AG08395 (cell line): ENCODE data around the gene CNTN4.

Experiments used
- DNase-seq: peaks from one replicate; pipeline ENCODE4 v3.0.0; 2012; ENCODE audit warnings: mixed read lengths, low spot score

The CNTN4 gene

DNA sequence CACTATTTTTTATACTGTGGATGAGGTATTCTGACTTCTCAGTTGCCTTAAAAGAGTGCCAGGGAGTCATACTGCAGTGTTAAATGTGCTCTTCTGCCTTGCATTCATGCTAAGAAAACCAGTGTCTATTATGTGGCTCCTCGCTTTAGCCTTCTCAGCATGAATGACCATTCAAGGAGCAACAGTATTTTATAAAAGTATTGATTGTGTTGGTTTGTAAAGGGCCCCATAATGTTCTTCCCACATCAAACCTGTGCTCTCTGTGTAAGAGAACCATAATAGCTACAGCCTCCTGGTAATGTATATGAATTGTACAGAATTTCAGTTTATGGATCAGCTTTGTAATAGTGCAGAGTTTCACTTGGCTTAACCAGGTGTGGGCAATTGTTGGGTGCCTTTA lies 316.4 kb downstream of the CNTN4 start:
- DNase-seq = no peak

- no peak for DNase-seq
Observed at GRCh38 chr3:2420919-2421318, 322.3 kb downstream of the CNTN4 start.

- no peak for DNase-seq
Observed at GRCh38 chr3:2423143-2423542, 324.5 kb downstream of the CNTN4 start.

DNA sequence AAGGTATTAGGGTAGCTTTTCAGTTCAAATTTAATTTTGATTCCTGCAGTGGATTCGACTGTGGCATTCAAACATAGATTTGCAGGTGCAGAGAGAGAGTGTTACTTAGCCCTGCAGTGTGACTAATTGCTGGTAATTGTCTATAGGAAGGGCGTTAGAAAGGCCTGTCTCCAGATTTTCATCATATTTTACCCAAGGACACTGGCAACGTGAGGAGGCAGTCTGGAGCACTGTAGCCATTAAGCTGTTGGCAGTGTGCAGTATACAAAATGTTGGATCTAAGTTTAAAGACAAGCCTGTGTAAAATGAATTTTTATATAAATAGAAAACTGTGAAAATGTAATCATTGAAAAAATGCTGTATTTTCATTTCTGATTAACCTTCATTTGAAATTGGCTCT lies 342.9 kb downstream of the CNTN4 start:
- DNase-seq = no peak

GRCh38 chr3:2446146-2446545 lies 347.5 kb downstream of the CNTN4 start:
- no peak for DNase-seq

- no peak for DNase-seq
Observed at GRCh38 chr3:2452249-2452648, 353.6 kb downstream of the CNTN4 start.

GRCh38 chr3:2454865-2455264 lies 356.2 kb downstream of the CNTN4 start:
- DNase-seq = no peak

DNA sequence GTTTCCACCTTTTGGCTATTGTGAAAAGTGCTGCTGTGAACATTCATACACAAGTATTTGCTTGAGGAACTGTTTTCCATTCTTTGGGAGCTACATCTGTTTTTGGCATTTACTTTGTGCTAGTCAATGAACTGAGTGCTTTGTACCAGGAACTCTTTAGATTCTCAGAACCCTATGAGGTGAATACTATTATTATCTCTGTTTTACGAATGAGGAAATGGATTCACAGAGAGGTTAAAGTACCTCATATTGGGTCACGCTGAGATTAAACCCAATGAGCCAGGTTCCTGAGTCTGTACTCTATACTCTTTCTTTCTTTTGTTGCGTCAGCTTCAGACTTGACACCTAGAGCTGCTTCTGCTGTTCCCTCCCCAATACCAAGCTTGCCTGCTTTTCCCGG lies 358.1 kb downstream of the CNTN4 start:
- no peak for DNase-seq

DNA sequence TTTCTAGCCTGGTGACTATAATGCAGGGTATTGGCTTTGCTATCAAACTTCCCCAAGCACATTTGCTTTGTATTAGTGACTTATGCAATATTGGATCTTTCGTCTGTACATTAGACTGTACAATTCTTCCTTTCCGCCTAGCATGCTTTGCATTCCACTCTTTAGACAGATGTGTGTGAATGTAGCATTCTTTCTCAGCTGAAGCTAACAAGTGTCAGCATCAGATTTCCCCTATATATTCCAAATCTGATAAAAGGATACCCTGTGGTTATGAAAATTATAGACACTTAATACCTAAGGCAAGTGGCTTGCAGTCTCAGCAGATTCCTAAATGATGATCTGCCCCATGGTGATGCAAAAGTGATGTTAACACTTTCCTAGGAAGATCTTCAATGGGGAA lies 360.1 kb downstream of the CNTN4 start:
- DNase-seq = no peak

DNA sequence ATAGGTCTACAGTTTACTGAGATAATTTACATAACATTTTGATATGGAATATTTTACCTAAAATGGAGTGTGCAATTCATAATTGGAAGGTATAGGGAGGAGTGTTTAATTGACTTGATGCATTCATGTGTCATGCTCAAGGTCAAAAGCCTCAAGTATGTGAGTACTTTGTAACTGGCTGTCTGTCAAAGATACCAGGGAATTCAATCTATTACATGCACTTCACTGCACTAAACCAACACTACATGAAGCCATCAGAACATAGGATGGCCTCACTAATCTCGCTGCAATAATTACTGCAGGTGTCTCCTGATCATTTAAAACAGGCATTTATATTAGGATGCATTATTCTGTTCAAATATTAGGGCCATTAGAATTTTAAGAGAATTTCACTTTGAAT lies 367.2 kb downstream of the CNTN4 start:
- no peak for DNase-seq

GRCh38 chr3:2468816-2469215 lies 370.1 kb downstream of the CNTN4 start:
- DNase-seq = no peak

- no peak for DNase-seq
Observed at GRCh38 chr3:2476996-2477395, 378.3 kb downstream of the CNTN4 start.

GRCh38 chr3:2477620-2478019 lies 379.0 kb downstream of the CNTN4 start:
- no peak for DNase-seq

- DNase-seq = no peak
Observed at GRCh38 chr3:2484162-2485026, 385.7 kb downstream of the CNTN4 start.

DNA sequence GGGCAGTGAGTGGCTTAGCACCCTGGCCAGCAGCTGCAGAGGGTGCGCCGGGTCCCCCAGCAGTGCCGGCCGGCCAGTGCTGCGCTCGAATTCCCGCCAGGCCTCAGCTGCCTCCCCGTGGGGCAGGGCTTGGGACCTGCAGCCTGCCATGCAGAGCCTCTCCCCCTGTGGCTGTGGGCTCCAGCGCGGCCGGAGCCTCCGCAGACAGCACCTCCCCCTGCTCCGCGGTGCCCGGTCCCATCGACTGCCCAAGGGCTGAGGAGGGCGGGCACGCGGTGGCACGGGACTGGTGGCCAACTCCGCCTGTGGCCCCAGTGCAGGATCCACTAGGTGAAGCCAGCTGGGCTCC lies 386.3 kb downstream of the CNTN4 start:
- DNase-seq = no peak

GRCh38 chr3:2495746-2496145 lies 397.1 kb downstream of the CNTN4 start:
- DNase-seq = no peak

- DNase-seq = no peak
Observed at GRCh38 chr3:2504912-2505311, 406.2 kb downstream of the CNTN4 start.

DNA sequence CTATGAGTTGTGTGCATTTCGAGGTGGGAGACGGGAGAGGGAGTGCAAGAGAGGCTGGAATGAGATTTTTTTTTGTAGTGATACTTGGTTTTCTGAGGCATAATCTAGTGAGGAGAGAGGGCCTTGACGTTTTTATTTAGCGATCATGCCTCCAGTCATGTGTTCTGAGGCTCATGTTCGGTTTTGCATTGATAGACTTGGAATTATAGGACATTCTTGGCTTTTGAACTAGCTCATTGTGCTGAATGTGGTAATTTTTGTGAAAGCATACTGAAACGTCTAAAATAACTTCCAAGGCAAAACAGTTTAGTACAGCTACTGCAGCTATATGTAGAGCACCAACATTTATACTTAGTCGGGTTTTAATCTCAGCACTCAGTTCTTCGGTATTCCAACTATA lies 408.1 kb downstream of the CNTN4 start:
- DNase-seq = no peak

- no peak for DNase-seq
Observed at GRCh38 chr3:2510591-2511145, 412.0 kb downstream of the CNTN4 start.

GRCh38 chr3:2511356-2511755 lies 412.7 kb downstream of the CNTN4 start:
- DNase-seq = no peak

GRCh38 chr3:2512881-2513280 lies 414.2 kb downstream of the CNTN4 start:
- no peak for DNase-seq

DNA sequence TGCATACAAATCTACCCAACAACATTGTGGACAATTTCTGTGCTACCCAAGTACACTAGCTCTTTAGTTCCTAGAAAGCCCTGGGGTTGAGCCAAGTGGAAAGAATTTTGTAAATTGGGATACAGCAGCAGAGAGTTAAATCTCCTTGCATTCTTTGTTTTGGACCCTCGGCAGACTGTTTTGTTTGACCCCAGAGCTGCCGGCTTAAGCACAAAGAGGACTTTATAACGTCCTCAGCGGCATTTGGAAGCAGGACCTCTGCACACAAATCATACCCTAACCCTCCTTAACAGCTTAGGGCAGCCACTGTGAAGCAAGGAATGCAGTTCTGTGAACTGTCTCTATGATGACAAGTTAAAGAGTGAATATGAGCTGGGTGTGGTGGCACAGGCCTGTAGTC lies 415.3 kb downstream of the CNTN4 start:
- DNase-seq = no peak

DNA sequence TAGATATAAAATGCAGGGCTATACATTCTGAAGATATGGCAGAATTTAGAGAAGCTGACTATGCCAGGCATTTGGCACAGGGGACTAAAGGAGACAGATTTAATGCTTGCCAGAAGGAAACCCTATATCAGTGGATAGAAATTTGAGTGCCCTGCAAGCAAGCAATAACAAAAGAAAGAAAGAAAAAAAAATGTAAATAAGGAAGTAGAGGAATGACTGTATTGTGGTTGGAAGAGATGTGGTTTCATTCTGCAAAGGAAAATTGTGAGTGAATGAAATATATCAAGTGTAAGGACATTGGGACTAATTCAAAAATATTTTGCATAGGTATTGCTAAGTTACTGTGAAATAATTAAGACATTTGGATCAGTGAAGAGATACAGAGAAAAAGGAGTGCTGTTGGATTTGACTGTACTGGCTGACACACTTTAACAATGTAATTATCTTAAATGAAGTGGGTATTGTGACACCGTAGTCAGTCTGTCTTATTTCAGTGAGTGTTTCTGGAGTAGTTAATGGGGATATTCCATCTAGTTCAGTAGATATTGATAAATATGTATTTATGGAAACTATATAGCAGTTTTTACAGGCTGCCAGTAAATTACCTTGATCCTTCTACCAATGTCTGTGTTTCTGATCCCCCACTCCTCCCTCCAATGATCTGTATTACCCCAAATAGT lies 418.2 kb downstream of the CNTN4 start:
- DNase-seq = no peak
